ENCODE data around the gene PAX5.

Gene PAX5

DNA sequence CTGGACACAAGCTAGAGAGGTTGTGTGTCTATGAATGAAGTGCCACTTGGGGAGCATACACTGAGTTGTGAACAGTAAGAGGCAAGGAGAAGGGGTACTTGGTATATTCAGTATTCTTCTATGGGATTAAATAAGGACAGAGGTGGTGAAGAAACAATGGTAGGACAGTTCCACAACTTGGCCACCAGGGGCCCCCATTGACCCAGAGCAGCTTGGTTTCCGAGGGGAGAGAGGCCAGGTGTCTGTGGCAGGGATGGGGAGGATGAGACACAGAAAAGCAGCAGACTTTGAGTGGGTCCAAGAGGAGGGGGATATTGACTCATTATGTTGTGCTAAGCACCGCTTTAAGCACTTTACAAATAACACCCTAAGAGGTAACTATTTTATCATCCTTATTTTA is 240.8 kb downstream of the PAX5 start:
- TF ChIP-seq CTCF (IDR thresholded peaks at IDR 0.05; ENCODE audit: insufficient read depth, low read depth, low read length, missing control alignments), result peak; percentile 35
- no peak overlapping the region for H3K4me3 ChIP-seq (ENCODE audit: low read depth, low read length)
- DNase-seq (ENCODE audit: low read depth), result peak; percentile 13

- DNase-seq (ENCODE audit: low read depth), result no peak
- no peak for TF ChIP-seq CTCF (IDR thresholded peaks at IDR 0.05; ENCODE audit: insufficient read depth, low read depth, low read length, missing control alignments)
- no peak overlapping the region for H3K4me3 ChIP-seq (ENCODE audit: low read depth, low read length)
These were observed 242.7 kb downstream of the PAX5 start for GRCh38 chr9:36791222-36791950.

DNA sequence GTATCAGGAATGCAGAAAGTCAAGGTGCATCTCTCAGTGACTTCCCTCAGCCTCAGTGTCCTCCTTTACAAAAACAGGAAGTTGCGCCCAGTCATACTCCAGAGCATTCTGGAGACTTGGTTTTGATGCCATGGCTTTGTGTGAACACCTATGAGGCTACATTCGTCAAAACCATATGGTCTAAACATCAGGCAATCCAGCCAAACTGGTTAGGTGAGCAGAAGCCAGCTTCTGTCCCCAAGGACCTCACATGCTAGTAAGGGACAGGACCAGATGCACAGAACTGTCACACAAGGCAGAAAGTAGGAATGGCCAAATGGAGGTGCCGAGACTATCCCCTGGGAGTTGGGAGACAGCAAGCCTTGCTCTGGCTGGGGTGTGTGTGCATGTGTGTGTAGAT is 244.2 kb downstream of the PAX5 start:
- no peak for DNase-seq (ENCODE audit: low read depth)
- TF ChIP-seq CTCF (IDR thresholded peaks at IDR 0.05; ENCODE audit: insufficient read depth, low read depth, low read length, missing control alignments), result no peak
- H3K4me3 ChIP-seq (ENCODE audit: low read depth, low read length), result no peak overlapping the region

DNA sequence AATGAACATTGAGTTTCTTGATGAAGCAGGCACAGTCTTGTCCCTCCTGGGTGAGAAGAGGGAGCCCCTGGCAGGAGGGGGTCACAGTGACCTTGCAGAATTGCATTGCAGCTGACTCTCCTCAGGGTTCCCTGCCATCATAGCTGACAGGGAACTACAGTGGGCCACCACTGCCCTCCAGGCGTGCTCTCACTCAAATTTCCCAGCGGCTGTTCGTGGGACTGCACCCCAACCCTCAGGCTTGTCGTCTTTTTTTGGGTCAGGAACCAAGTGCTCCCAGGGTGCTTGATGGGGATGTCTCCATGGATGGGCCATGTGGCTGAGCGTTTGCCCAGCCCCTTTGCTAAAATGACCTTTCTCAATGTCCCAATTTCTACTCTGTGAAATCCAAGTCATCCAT is 245.5 kb downstream of the PAX5 start:
- peak; percentile 27 for DNase-seq (ENCODE audit: low read depth)
- H3K4me3 ChIP-seq (ENCODE audit: low read depth, low read length), result no peak overlapping the region
- peak; percentile 61 for TF ChIP-seq CTCF (IDR thresholded peaks at IDR 0.05; ENCODE audit: insufficient read depth, low read depth, low read length, missing control alignments)

DNA sequence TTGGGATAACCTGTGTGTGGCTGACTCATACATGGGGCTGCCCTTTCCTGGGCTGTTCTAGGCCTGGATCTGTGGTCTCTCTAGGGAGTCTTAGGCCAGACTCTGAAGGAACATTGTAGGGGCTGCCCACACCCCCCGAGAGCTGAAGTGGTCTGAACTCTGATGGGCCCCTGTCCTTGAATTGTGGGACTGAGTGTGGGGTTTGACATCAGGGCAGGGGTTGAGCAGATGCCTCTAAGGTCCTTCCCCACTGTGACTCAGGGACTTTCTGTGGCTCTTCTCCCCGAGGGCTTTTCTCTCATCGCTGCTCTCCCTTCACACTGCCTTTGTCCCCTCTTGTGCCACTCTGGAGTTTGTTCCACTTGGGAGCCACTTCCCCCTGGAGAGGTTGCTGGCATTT is 246.4 kb downstream of the PAX5 start:
- DNase-seq (ENCODE audit: low read depth), result no peak
- no peak for TF ChIP-seq CTCF (IDR thresholded peaks at IDR 0.05; ENCODE audit: insufficient read depth, low read depth, low read length, missing control alignments)
- H3K4me3 ChIP-seq (ENCODE audit: low read depth, low read length), result no peak overlapping the region
